GM12878 (cell line): ENCODE data around the gene SBF2. TPM values are rescaled to one million over a fixed set of nuclear protein-coding genes. Genes with fewer than 3 reads are reported as not detected.

ENCODE experiments used
- ATAC-seq: fragments of 200-7000 bp; cut with Tn5 transposase; 3 replicates; pipeline ENCODE4 v1.9.1; 2020; ENCODE audit warnings: mild to moderate bottlenecking, moderate library complexity
- BruUV-seq: library from RNA; stranded (reverse); fragments of 400-500 nt; replicated peaks from 2 replicates; lab custom pipeline; 2021; lab: Mats Ljungman, UMichigan
- CTCF ChIA-PET: fragments of 300-600 bp; sonication (Branson Sonifier 250); formaldehyde crosslinking; extraction: SDS; loops from one replicate; lab custom pipeline; 2021; ENCODE audit warnings: inconsistent platforms; lab: Yijun Ruan, JAX
- POLR2A ChIA-PET: fragments of 350-600 bp; formaldehyde crosslinking; extraction: SDS; loops from one replicate; lab custom pipeline; 2021; ENCODE audit warnings: inconsistent platforms; lab: Charles Lee
- RAD21 ChIA-PET: fragments of 300-600 bp; sonication (Branson Sonifier 250); formaldehyde crosslinking; loops from one replicate; lab custom pipeline; 2023; ENCODE audit warnings: antibody characterized with exemption; ENCODE audit not compliant: unreplicated experiment; lab: Charles Lee
- SMC1A ChIA-PET: fragments of 300-600 bp; sonication (Branson Sonifier 250); formaldehyde crosslinking; loops from one replicate; lab custom pipeline; 2023; ENCODE audit not compliant: unreplicated experiment, uncharacterized antibody; lab: Charles Lee
- DNase-seq: peaks from one replicate; pipeline ENCODE4 v3.0.0-alpha.2; 2011; ENCODE audit warnings: low read depth, low spot score
- FAIRE-seq: peaks from 3 replicates; lab custom pipeline; 2011; peaks lifted over from hg19 to GRCh38; lab: Jason Lieb, UNC
- H2AFZ ChIP-seq: 2 replicates; pipeline ENCODE4 v1.6.0; 2011; ENCODE audit warnings: low read depth, low read length, control low read depth; ENCODE audit not compliant: control insufficient read depth
- H3K27ac ChIP-seq: 2 replicates; pipeline ENCODE4 v1.5.1; 2011; ENCODE audit warnings: control low read depth; ENCODE audit not compliant: control insufficient read depth, insufficient read depth
- H3K27me3 ChIP-seq, 2 experiments: replicated peaks in 1 of 2; 2 replicates each; pipeline versions ENCODE4 v1.6.0 to v1.6.1; 2011; ENCODE audit warnings: low read length in 1 of 2; ENCODE audit not compliant: control insufficient read depth in 2 of 2, insufficient read depth in 2 of 2
- H3K36me3 ChIP-seq, 2 experiments: 2 replicates each; pipeline ENCODE4 v1.5.1; 2011; ENCODE audit warnings: low read length in 1 of 2; ENCODE audit not compliant: control insufficient read depth in 2 of 2, insufficient read depth in 2 of 2
- H3K4me1 ChIP-seq: 2 replicates; pipeline ENCODE4 v1.6.1; 2011; ENCODE audit warnings: mild to moderate bottlenecking, low read length, moderate library complexity, mixed read lengths; ENCODE audit not compliant: control insufficient read depth, insufficient read depth
- H3K4me2 ChIP-seq: 2 replicates; pipeline ENCODE4 v1.6.0; 2011; ENCODE audit warnings: control low read depth; ENCODE audit not compliant: control insufficient read depth, insufficient read depth
- H3K4me3 ChIP-seq: fragments of 200-600 bp; sonication (generic); 2 replicates; pipeline ENCODE4 v1.5.1; 2016
- H3K79me2 ChIP-seq: 2 replicates; pipeline ENCODE4 v1.6.0; 2011; ENCODE audit warnings: low read length; ENCODE audit not compliant: control insufficient read depth, insufficient read depth
- H3K9ac ChIP-seq: 2 replicates; pipeline ENCODE4 v1.8.0; 2011; ENCODE audit warnings: low read length, control low read depth, mixed read lengths; ENCODE audit not compliant: control insufficient read depth, insufficient read depth
- H3K9me3 ChIP-seq: replicated peaks from 3 replicates; pipeline ENCODE4 v1.5.1; 2011; ENCODE audit warnings: mild to moderate bottlenecking, low read length; ENCODE audit not compliant: control insufficient read depth, insufficient read depth
- H4K20me1 ChIP-seq: 2 replicates; pipeline ENCODE4 v1.6.0; 2011; ENCODE audit not compliant: control insufficient read depth, insufficient read depth
- EED ChIP-seq: sonication (generic); IDR thresholded peaks from 2 replicates; pipeline ENCODE4 v1.6.1; 2016; ENCODE audit warnings: antibody characterized with exemption, low read depth
- ESRRA ChIP-seq: IDR thresholded peaks from 2 replicates; pipeline ENCODE4 v1.6.1; 2012; ENCODE audit warnings: mild to moderate bottlenecking, low read length, improper control_type of control experiment
- MYB ChIP-seq: fragments of 150-350 bp; IDR thresholded peaks from 2 replicates; pipeline ENCODE4 v1.6.1; 2014; ENCODE audit warnings: mild to moderate bottlenecking, low read depth, low read length, borderline replicate concordance
- RELA ChIP-seq: fragments of 450-650 bp; IDR thresholded peaks from 2 replicates; pipeline ENCODE4 v1.8.0; 2014; ENCODE audit warnings: borderline replicate concordance; ENCODE audit not compliant: partially characterized antibody
- SUPT20H ChIP-seq: IDR thresholded peaks from 2 replicates; pipeline ENCODE4 v1.6.1; 2011; ENCODE audit warnings: low read depth, mild to moderate bottlenecking, low read length, moderate library complexity, borderline replicate concordance; ENCODE audit not compliant: control insufficient read depth
- ZZZ3 ChIP-seq: IDR thresholded peaks from 2 replicates; pipeline ENCODE4 v1.6.1; 2011; ENCODE audit warnings: low read depth; ENCODE audit not compliant: control insufficient read depth, insufficient read length
- WGBS: methylation state at CpG from one replicate; pipeline ENCODE4 v1.1.6; 2016; ENCODE audit warnings: low lambda C conversion rate; ENCODE audit not compliant: insufficient replicate concordance, insufficient coverage; ENCODE audit errors: missing lambda C conversion rate; 5-methylcytosine and 5-hydroxymethylcytosine counted together
- in situ Hi-C: fragments of 300-500 bp; cut with MboI; formaldehyde crosslinking; loops from 9 replicates; pipeline ENCODE4 v1.14.3; 2018; ENCODE audit warnings: mixed read lengths
- intact Hi-C: fragments of 100-400 bp; cut with micrococcal nuclease; formaldehyde crosslinking; loops from one replicate; pipeline ENCODE4 v1.14.2; 2022; ENCODE audit not compliant: unreplicated experiment
- polyA plus RNA-seq, 11 experiments: library from polyadenylated mRNA; depleted of rRNA in 4 of 11; unstranded in 6 of 11; stranded (reverse) in 5 of 11; fragments of >200 nt; fragmentation: Nextera tagmentation in 4 of 11; fragmentation: Illumina TruSeq in 1 of 11; extraction: Ambion mirVana in 4 of 11; extraction: Trizol in 1 of 11; gene quantifications; 1 replicate in 1 of 11; 2 replicates in 10 of 11; pipeline versions ENCODE4 v1.2.1 to v1.2.3, GENCODE V29; 2011 to 2016; ENCODE audit warnings: inconsistent platforms in 2 of 11, missing spikeins in 2 of 11, low read depth in 1 of 11
- total RNA-seq, 4 experiments: library from RNA; depleted of rRNA in 3 of 4; stranded (reverse); fragments of >200 nt in 3 of 4; fragmentation: Illumina TruSeq in 1 of 4; extraction: Trizol in 1 of 4; gene quantifications; 2 replicates each; pipeline versions ENCODE4 v1.2.1 to v1.2.3, GENCODE V29; 2013 to 2021
- TF ChIP-seq, protein P1 (sequence below): fragments of 450-650 bp; IDR thresholded peaks from 2 replicates; pipeline ENCODE4 v1.6.1; 2017; ENCODE audit warnings: low read depth, mild to moderate bottlenecking, moderate library complexity
- TF ChIP-seq, protein P2 (sequence below): IDR thresholded peaks from 2 replicates; pipeline ENCODE4 v1.6.1; 2012; ENCODE audit warnings: mild to moderate bottlenecking, low read depth, low read length
- TF ChIP-seq, protein P3 (sequence below): fragments of 450-650 bp; IDR thresholded peaks from 2 replicates; pipeline ENCODE4 v1.6.1; 2018; ENCODE audit warnings: mild to moderate bottlenecking, low read depth, moderate library complexity; ENCODE audit not compliant: partially characterized antibody
- TF ChIP-seq, protein P4 (sequence below): fragments of 450-650 bp; formaldehyde crosslinking; IDR thresholded peaks from 2 replicates; pipeline ENCODE4 v1.4.0; 2022; ENCODE audit warnings: mild to moderate bottlenecking, moderate library complexity

Gene SBF2
- total and polyA plus RNA-seq, 10 of the 15 experiments (the other 5 are each of a cell fraction or from before 2014, with no cell fraction given): 0.24 to 2.3 (median 1.1) TPM

DNA sequence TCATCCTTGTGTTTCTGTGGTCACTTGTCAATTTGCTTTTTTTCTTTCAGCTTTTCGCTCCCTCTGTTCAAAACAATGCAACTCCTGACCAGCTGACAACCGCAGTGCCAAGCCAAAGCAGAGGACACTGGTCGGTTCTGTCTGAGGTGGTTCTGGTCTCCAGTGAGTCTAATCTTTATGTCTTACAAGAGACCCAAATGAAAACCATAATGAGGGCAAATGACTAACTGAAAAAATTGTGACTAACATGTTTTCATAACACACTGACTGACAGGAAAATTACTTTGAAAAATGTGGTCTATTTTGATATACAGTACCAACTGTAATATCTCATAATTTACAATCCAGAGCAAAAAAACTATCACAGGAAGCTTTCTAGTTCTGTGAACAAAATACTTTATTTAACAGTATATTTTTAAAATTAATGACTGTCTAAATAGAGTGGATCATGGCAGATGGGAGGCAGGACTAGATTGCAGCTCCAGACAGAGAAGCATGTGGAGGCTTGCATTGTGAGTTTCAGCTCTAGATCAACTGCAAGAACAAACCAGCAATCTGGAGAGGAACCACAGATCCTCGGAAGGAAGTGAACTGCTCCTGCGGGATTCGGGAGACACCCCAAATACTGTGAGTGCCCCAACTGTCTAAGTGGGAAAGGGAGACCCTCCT, 311.8 kb downstream of the SBF2 start:
- ChIA-PET CTCF (interaction anchor here (3.3 kb wide), 1 partner anchor 9 kb away, joined by 21 read pairs; no protein-coding TSS in a partner anchor), POLR2A (no interaction called here), SMC1A (interaction anchor here (1.9 kb wide), 1 partner anchor 10 kb away, joined by 5 read pairs; no protein-coding TSS in a partner anchor), RAD21 (interaction anchor here (1.5 kb wide), 1 partner anchor 10 kb away, joined by 3 read pairs; no protein-coding TSS in a partner anchor)
- ATAC-seq (no peak), FAIRE-seq (no peak), DNase-seq (no peak)
- Histone ChIP-seq H3K27me3 (no peaks in the 10 kb centered on the region), H2AFZ (no peak overlapping the region), H3K4me1 (no peaks in the 10 kb centered on the region), H3K9me3 (no peaks in the 10 kb centered on the region), H3K4me2 (no peak overlapping the region), H3K27ac (no peak overlapping the region), H3K4me3 (no peak overlapping the region), H4K20me1 (no peaks in the 10 kb centered on the region), H3K9ac (no peak overlapping the region), H3K79me2 (no peaks in the 10 kb centered on the region), H3K36me3 (no peaks in the 10 kb centered on the region)
- 62% methylated on average over 6 of the region's 6 CpGs for WGBS
- in situ Hi-C loops (no loop called here), intact Hi-C loops (no loop called here)
- BruUV-seq: no TSS peak
- TF ChIP-seq EED (no peak), MYB (no peak), RELA (no peak), ZZZ3 (no peak), SUPT20H (no peak), ESRRA (no peak)
- TF ChIP-seq, protein P1, sequence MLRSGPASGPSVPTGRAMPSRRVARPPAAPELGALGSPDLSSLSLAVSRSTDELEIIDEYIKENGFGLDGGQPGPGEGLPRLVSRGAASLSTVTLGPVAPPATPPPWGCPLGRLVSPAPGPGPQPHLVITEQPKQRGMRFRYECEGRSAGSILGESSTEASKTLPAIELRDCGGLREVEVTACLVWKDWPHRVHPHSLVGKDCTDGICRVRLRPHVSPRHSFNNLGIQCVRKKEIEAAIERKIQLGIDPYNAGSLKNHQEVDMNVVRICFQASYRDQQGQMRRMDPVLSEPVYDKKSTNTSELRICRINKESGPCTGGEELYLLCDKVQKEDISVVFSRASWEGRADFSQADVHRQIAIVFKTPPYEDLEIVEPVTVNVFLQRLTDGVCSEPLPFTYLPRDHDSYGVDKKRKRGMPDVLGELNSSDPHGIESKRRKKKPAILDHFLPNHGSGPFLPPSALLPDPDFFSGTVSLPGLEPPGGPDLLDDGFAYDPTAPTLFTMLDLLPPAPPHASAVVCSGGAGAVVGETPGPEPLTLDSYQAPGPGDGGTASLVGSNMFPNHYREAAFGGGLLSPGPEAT: no peak
- TF ChIP-seq, protein P2, sequence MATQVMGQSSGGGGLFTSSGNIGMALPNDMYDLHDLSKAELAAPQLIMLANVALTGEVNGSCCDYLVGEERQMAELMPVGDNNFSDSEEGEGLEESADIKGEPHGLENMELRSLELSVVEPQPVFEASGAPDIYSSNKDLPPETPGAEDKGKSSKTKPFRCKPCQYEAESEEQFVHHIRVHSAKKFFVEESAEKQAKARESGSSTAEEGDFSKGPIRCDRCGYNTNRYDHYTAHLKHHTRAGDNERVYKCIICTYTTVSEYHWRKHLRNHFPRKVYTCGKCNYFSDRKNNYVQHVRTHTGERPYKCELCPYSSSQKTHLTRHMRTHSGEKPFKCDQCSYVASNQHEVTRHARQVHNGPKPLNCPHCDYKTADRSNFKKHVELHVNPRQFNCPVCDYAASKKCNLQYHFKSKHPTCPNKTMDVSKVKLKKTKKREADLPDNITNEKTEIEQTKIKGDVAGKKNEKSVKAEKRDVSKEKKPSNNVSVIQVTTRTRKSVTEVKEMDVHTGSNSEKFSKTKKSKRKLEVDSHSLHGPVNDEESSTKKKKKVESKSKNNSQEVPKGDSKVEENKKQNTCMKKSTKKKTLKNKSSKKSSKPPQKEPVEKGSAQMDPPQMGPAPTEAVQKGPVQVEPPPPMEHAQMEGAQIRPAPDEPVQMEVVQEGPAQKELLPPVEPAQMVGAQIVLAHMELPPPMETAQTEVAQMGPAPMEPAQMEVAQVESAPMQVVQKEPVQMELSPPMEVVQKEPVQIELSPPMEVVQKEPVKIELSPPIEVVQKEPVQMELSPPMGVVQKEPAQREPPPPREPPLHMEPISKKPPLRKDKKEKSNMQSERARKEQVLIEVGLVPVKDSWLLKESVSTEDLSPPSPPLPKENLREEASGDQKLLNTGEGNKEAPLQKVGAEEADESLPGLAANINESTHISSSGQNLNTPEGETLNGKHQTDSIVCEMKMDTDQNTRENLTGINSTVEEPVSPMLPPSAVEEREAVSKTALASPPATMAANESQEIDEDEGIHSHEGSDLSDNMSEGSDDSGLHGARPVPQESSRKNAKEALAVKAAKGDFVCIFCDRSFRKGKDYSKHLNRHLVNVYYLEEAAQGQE: no peak
- TF ChIP-seq, protein P3, sequence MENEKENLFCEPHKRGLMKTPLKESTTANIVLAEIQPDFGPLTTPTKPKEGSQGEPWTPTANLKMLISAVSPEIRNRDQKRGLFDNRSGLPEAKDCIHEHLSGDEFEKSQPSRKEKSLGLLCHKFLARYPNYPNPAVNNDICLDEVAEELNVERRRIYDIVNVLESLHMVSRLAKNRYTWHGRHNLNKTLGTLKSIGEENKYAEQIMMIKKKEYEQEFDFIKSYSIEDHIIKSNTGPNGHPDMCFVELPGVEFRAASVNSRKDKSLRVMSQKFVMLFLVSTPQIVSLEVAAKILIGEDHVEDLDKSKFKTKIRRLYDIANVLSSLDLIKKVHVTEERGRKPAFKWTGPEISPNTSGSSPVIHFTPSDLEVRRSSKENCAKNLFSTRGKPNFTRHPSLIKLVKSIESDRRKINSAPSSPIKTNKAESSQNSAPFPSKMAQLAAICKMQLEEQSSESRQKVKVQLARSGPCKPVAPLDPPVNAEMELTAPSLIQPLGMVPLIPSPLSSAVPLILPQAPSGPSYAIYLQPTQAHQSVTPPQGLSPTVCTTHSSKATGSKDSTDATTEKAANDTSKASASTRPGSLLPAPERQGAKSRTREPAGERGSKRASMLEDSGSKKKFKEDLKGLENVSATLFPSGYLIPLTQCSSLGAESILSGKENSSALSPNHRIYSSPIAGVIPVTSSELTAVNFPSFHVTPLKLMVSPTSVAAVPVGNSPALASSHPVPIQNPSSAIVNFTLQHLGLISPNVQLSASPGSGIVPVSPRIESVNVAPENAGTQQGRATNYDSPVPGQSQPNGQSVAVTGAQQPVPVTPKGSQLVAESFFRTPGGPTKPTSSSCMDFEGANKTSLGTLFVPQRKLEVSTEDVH: no peak
- TF ChIP-seq, protein P4, sequence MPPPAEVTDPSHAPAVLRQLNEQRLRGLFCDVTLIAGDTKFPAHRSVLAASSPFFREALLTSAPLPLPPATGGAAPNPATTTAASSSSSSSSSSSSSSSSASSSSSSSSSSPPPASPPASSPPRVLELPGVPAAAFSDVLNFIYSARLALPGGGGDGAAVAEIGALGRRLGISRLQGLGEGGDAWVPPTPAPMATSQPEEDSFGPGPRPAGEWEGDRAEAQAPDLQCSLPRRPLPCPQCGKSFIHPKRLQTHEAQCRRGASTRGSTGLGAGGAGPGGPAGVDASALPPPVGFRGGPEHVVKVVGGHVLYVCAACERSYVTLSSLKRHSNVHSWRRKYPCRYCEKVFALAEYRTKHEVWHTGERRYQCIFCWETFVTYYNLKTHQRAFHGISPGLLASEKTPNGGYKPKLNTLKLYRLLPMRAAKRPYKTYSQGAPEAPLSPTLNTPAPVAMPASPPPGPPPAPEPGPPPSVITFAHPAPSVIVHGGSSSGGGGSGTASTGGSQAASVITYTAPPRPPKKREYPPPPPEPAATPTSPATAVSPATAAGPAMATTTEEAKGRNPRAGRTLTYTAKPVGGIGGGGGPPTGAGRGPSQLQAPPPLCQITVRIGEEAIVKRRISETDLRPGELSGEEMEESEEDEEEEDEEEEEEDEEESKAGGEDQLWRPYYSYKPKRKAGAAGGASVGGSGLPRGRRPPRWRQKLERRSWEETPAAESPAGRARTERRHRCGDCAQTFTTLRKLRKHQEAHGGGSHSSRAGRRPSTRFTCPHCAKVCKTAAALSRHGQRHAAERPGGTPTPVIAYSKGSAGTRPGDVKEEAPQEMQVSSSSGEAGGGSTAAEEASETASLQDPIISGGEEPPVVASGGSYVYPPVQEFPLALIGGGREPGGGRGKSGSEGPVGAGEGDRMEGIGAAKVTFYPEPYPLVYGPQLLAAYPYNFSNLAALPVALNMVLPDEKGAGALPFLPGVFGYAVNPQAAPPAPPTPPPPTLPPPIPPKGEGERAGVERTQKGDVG (CRISPR knock-in tag): no peak
